ENCODE results near the gene TMEM154. TPM values are rescaled to one million over a fixed set of nuclear protein-coding genes. Genes with fewer than 3 reads are reported as not detected.

TMEM154 gene
- total RNA-seq, 1 experiment from 2014 or later: 3.6 TPM

- BruUV-seq (replicated peaks): no TSS peak
- no peaks in the 10 kb centered on the region for H3K4me1 ChIP-seq (ENCODE audit: insufficient read depth, low read length)
- H4K20me1 ChIP-seq (ENCODE audit: low read length): no peaks in the 10 kb centered on the region
- no peak for TF ChIP-seq EZH2phosphoT487 (IDR thresholded peaks at IDR 0.05; ENCODE audit: borderline replicate concordance, low read length)
- no peak for TF ChIP-seq EZH2 (IDR thresholded peaks at IDR 0.05; ENCODE audit: low read length, unreplicated experiment)
- TF ChIP-seq CTCF (conservative IDR thresholded peaks at IDR 0.05; ENCODE audit: low read depth, low read length): no peak
- ATAC-seq (no peak), DNase-seq (no peak)
- intact Hi-C loops (cut with micrococcal nuclease): no loop called here
- ChIA-PET POLR2A (ENCODE audit: unreplicated experiment) (no interaction called here), CTCF (no interaction called here)
- H3K79me2 ChIP-seq (ENCODE audit: low read length): no peaks in the 10 kb centered on the region
- no peaks in the 10 kb centered on the region for H3K9me2 ChIP-seq (replicated peaks; ENCODE audit: low read length)
- no peak overlapping the region for H2AFZ ChIP-seq (ENCODE audit: low read length)
- H3K27ac ChIP-seq (ENCODE audit: low read length): no peak overlapping the region
- H3K9ac ChIP-seq (ENCODE audit: low read length): no peak overlapping the region
- no peaks in the 10 kb centered on the region for H3F3A ChIP-seq (ENCODE audit: low read length, unreplicated experiment)
- H3K27me3 ChIP-seq (ENCODE audit: low read length): no peaks in the 10 kb centered on the region
- no peak overlapping the region for H3K4me2 ChIP-seq (ENCODE audit: low read length)
- no peak overlapping the region for H3K4me3 ChIP-seq (ENCODE audit: low read length)
- no peaks in the 10 kb centered on the region for H3K9me3 ChIP-seq (ENCODE audit: low read length)
- H3K36me3 ChIP-seq (ENCODE audit: low read depth, low read length): no peaks in the 10 kb centered on the region; the same call in 1 of the 2 replicates
Measured at GRCh38 chr4:152644130-152644529, 35.7 kb downstream of the TMEM154 start.

GRCh38 chr4:152643153-152644035, 36.4 kb downstream of the TMEM154 start:
- ChIA-PET POLR2A (ENCODE audit: unreplicated experiment) (no interaction called here), CTCF (no interaction called here)
- Histone ChIP-seq H3K9me2 (replicated peaks; ENCODE audit: low read length) (no peaks in the 10 kb centered on the region), H3F3A (ENCODE audit: low read length, unreplicated experiment) (no peaks in the 10 kb centered on the region), H3K4me1 (ENCODE audit: insufficient read depth, low read length) (no peaks in the 10 kb centered on the region), H3K4me3 (ENCODE audit: low read length) (no peak overlapping the region), H3K9me3 (ENCODE audit: low read length) (no peaks in the 10 kb centered on the region), H3K27ac (ENCODE audit: low read length) (no peak overlapping the region), H4K20me1 (ENCODE audit: low read length) (no peaks in the 10 kb centered on the region), H3K36me3 (ENCODE audit: low read depth, low read length) (no peaks in the 10 kb centered on the region; the same call in 1 of the 2 replicates), H3K79me2 (ENCODE audit: low read length) (no peaks in the 10 kb centered on the region), H2AFZ (ENCODE audit: low read length) (no peak overlapping the region), H3K9ac (ENCODE audit: low read length) (no peak overlapping the region), H3K4me2 (ENCODE audit: low read length) (no peak overlapping the region), H3K27me3 (ENCODE audit: low read length) (no peaks in the 10 kb centered on the region)
- ATAC-seq (no peak), DNase-seq (no peak)
- TF ChIP-seq CTCF (conservative IDR thresholded peaks at IDR 0.05; ENCODE audit: low read depth, low read length) (no peak), EZH2 (IDR thresholded peaks at IDR 0.05; ENCODE audit: low read length, unreplicated experiment) (no peak), EZH2phosphoT487 (IDR thresholded peaks at IDR 0.05; ENCODE audit: borderline replicate concordance, low read length) (no peak)
- no TSS peak for BruUV-seq (replicated peaks)
- intact Hi-C loops (cut with micrococcal nuclease): no loop called here

Measured in PC-3 (cell line).